HepG2 (cell line): ENCODE data around the gene TMEFF2. TPM values are rescaled to one million over a fixed set of nuclear protein-coding genes. Genes with fewer than 3 reads are reported as not detected.

Experiments
- ATAC-seq: fragments of 200-7000 bp; cut with Tn5 transposase; 3 replicates; pipeline ENCODE4 v1.9.1; 2020; ENCODE audit warnings: mild to moderate bottlenecking, moderate library complexity
- BruUV-seq: library from RNA; stranded (reverse); fragments of 400-500 nt; replicated peaks from 2 replicates; lab custom pipeline; 2021; lab: Mats Ljungman, UMichigan
- CTCF ChIA-PET: fragments of 300-600 bp; formaldehyde crosslinking; extraction: SDS; loops from one replicate; lab custom pipeline; 2021; ENCODE audit warnings: low total read pairs, inconsistent platforms, low intra/inter-chr PET ratio; lab: Yijun Ruan, JAX
- POLR2A ChIA-PET: fragments of 350-600 bp; sonication (Branson Sonifier 250); formaldehyde crosslinking; loops from one replicate; lab custom pipeline; 2020; ENCODE audit warnings: antibody characterized with exemption, inconsistent platforms; lab: Yijun Ruan, JAX
- DNase-seq: peaks from one replicate; pipeline ENCODE4 v3.0.0-alpha.2; 2015; ENCODE audit warnings: low spot score
- FAIRE-seq: peaks from 3 replicates; lab custom pipeline; 2011; peaks lifted over from hg19 to GRCh38; lab: Jason Lieb, UNC
- H2AFZ ChIP-seq: one replicate; pipeline ENCODE4 v1.6.1; 2011; ENCODE audit warnings: low read length, inconsistent platforms
- H3K27ac ChIP-seq: fragments of 300-600 bp; 3 replicates; pipeline ENCODE4 v1.8.0; 2011; ENCODE audit warnings: mixed run types, mild to moderate bottlenecking, mixed read lengths, low read length, inconsistent platforms; ENCODE audit not compliant: insufficient read depth; ENCODE audit errors: extremely low read length
- H3K27me3 ChIP-seq, 2 experiments: fragments of 200-600 bp in 1 of 2; 2 replicates in 1 of 2; 3 replicates in 1 of 2; pipeline versions ENCODE4 v1.6.0 to v1.8.0; 2011; ENCODE audit warnings: low read length in 2 of 2, mild to moderate bottlenecking in 2 of 2, moderate library complexity in 2 of 2, inconsistent platforms in 1 of 2; ENCODE audit not compliant: insufficient read depth in 2 of 2, control insufficient read depth in 1 of 2
- H3K36me3 ChIP-seq, 2 experiments: fragments of 200-600 bp in 1 of 2; replicated peaks in 1 of 2; 2 replicates in 1 of 2; 3 replicates in 1 of 2; pipeline versions ENCODE4 v1.5.1 to v1.8.0; 2011; ENCODE audit warnings: low read length in 2 of 2, inconsistent platforms in 1 of 2; ENCODE audit not compliant: insufficient read depth in 2 of 2, control insufficient read depth in 1 of 2
- H3K4me1 ChIP-seq: 2 replicates; pipeline ENCODE4 v1.5.1; 2012; ENCODE audit warnings: low read length, inconsistent platforms; ENCODE audit not compliant: insufficient read depth
- H3K4me2 ChIP-seq: 2 replicates; pipeline ENCODE4 v1.6.0; 2011; ENCODE audit warnings: low read depth, low read length, inconsistent platforms
- H3K4me3 ChIP-seq, 3 experiments: fragments of 200-600 bp in 1 of 3; sonication (generic), shearing (Covaris generic) in 1 of 3; replicated peaks in 1 of 3; 2 replicates each; pipeline ENCODE4 v1.5.1; 2011 to 2016; ENCODE audit warnings: low read length in 3 of 3, inconsistent platforms in 2 of 3, low read depth in 2 of 3, mild to moderate bottlenecking in 2 of 3, control low read depth in 1 of 3, mixed read lengths in 1 of 3; ENCODE audit not compliant: insufficient read depth in 1 of 3
- H3K79me2 ChIP-seq: one replicate; pipeline ENCODE4 v1.6.1; 2011; ENCODE audit warnings: low read length, inconsistent platforms; ENCODE audit not compliant: insufficient read depth
- H3K9ac ChIP-seq: 2 replicates; pipeline ENCODE4 v1.6.0; 2011; ENCODE audit warnings: mild to moderate bottlenecking, low read depth, low read length, inconsistent platforms; ENCODE audit not compliant: insufficient read depth
- H3K9me3 ChIP-seq: 2 replicates; pipeline ENCODE4 v1.5.1; 2012; ENCODE audit warnings: mild to moderate bottlenecking, low read length
- H4K20me1 ChIP-seq: 2 replicates; pipeline ENCODE4 v1.6.0; 2011; ENCODE audit warnings: inconsistent platforms, mild to moderate bottlenecking, low read length, moderate library complexity; ENCODE audit not compliant: insufficient read depth
- ATF5 ChIP-seq: sonication (generic); formaldehyde crosslinking; IDR thresholded peaks from 2 replicates; pipeline ENCODE4 v1.4.0; 2020; ENCODE audit warnings: mild to moderate bottlenecking, low read depth, missing genetic modification reagents
- ATF7 ChIP-seq, 2 experiments: fragments of 450-650 bp in 1 of 2; sonication (generic) in 1 of 2; formaldehyde crosslinking in 1 of 2; IDR thresholded peaks; 2 replicates each; pipeline versions ENCODE4 v1.4.0 to v1.6.1; 2016 to 2020; ENCODE audit warnings: antibody characterized with exemption in 1 of 2, mild to moderate bottlenecking in 1 of 2, missing genetic modification reagents in 1 of 2
- CERS6 ChIP-seq: sonication (generic); formaldehyde crosslinking; IDR thresholded peaks from 2 replicates; pipeline ENCODE4 v1.5.0; 2020; ENCODE audit warnings: missing genetic modification reagents
- CREB1 ChIP-seq, 2 experiments: fragments of 450-650 bp in 1 of 2; IDR thresholded peaks; 2 replicates each; pipeline ENCODE4 v1.6.1; 2016 to 2017; ENCODE audit warnings: control low read depth in 1 of 2, mild to moderate bottlenecking in 1 of 2, missing compliant biosample characterization in 1 of 2, missing genetic modification characterization in 1 of 2
- FOXK1 ChIP-seq: sonication (generic); formaldehyde crosslinking; IDR thresholded peaks from 2 replicates; pipeline ENCODE4 v1.4.0; 2020; ENCODE audit warnings: low read depth, missing genetic modification reagents, borderline replicate concordance
- HOXA3 ChIP-seq: sonication (generic); formaldehyde crosslinking; IDR thresholded peaks from 2 replicates; pipeline ENCODE4 v1.5.0; 2020; ENCODE audit warnings: missing genetic modification reagents
- MBD4 ChIP-seq: IDR thresholded peaks from 2 replicates; pipeline ENCODE4 v1.6.1; 2012; ENCODE audit warnings: low read length, inconsistent platforms, borderline replicate concordance
- MXI1 ChIP-seq: IDR thresholded peaks from 3 replicates; pipeline ENCODE4 v1.6.1; 2012; ENCODE audit warnings: low read depth, low read length, inconsistent platforms, borderline replicate concordance
- PRDM4 ChIP-seq: sonication (generic); formaldehyde crosslinking; IDR thresholded peaks from 2 replicates; pipeline ENCODE4 v1.9.0; 2021; ENCODE audit warnings: missing genetic modification reagents, borderline replicate concordance
- SIX4 ChIP-seq: sonication (generic); formaldehyde crosslinking; IDR thresholded peaks from 2 replicates; pipeline ENCODE4 v1.4.0; 2020; ENCODE audit warnings: missing genetic modification reagents
- ZC3H4 ChIP-seq: sonication (generic); formaldehyde crosslinking; IDR thresholded peaks from 2 replicates; pipeline ENCODE4 v1.4.0; 2020; ENCODE audit warnings: missing genetic modification reagents, borderline replicate concordance
- ZFP1 ChIP-seq: IDR thresholded peaks from 2 replicates; pipeline ENCODE4 v1.6.1; 2016
- ZFP82 ChIP-seq: sonication (generic); formaldehyde crosslinking; IDR thresholded peaks from 2 replicates; pipeline ENCODE4 v1.5.1; 2020; ENCODE audit warnings: mild to moderate bottlenecking, missing genetic modification reagents, borderline replicate concordance
- ZNF441 ChIP-seq: sonication (generic); formaldehyde crosslinking; IDR thresholded peaks from 2 replicates; pipeline ENCODE4 v1.7.0; 2021; ENCODE audit warnings: missing genetic modification reagents, borderline replicate concordance
- ZNF766 ChIP-seq: sonication (generic); formaldehyde crosslinking; IDR thresholded peaks from 2 replicates; pipeline ENCODE4 v1.5.0; 2020; ENCODE audit warnings: missing genetic modification reagents, borderline replicate concordance
- ZNF768 ChIP-seq: sonication (generic); formaldehyde crosslinking; IDR thresholded peaks from 2 replicates; pipeline ENCODE4 v1.4.0; 2020; ENCODE audit warnings: missing genetic modification reagents
- WGBS: methylation state at CpG from one replicate; pipeline ENCODE4 v1.1.6; 2017; ENCODE audit warnings: low lambda C conversion rate; 5-methylcytosine and 5-hydroxymethylcytosine counted together
- in situ Hi-C: cut with HindIII; loops from 2 replicates; pipeline ENCODE4 v1.10.0; 2017; ENCODE audit warnings: low pct_unique_long_range_greater_than_20kb; ENCODE audit not compliant: extremely low pct_ligation_motif_present
- intact Hi-C: fragments of 100-400 bp; cut with micrococcal nuclease; formaldehyde crosslinking; loops from one replicate; pipeline ENCODE4 v1.10.0; 2022; ENCODE audit not compliant: unreplicated experiment
- polyA plus RNA-seq, 8 experiments: library from polyadenylated mRNA; depleted of rRNA in 3 of 8; stranded (reverse) in 7 of 8; unstranded in 1 of 8; fragments of >200 nt; fragmentation: Illumina TruSeq in 4 of 8; extraction: Trizol in 4 of 8; gene quantifications; 2 replicates each; pipeline versions ENCODE4 v1.2.1 to v1.2.3, GENCODE V29; 2011 to 2016; ENCODE audit warnings: low read depth in 4 of 8, missing spikeins in 1 of 8, mixed read lengths in 1 of 8; ENCODE audit not compliant: insufficient read depth in 1 of 8
- total RNA-seq, 5 experiments: library from RNA; depleted of rRNA; stranded (reverse); fragments of >200 nt; fragmentation: Illumina TruSeq; extraction: Trizol; gene quantifications; 2 replicates each; pipeline ENCODE4 v1.2.3, GENCODE V29; 2016; ENCODE audit warnings: low read depth in 1 of 5
- TF ChIP-seq, protein P1 (sequence below): sonication (generic); formaldehyde crosslinking; IDR thresholded peaks from 2 replicates; pipeline ENCODE4 v1.4.0; 2020; ENCODE audit warnings: missing genetic modification reagents

TMEFF2 gene
- total and polyA plus RNA-seq, 2 of the 13 experiments (the other 11 are each of a cell fraction or from before 2014, with no cell fraction given) = not detected

- TF ChIP-seq, protein P1, sequence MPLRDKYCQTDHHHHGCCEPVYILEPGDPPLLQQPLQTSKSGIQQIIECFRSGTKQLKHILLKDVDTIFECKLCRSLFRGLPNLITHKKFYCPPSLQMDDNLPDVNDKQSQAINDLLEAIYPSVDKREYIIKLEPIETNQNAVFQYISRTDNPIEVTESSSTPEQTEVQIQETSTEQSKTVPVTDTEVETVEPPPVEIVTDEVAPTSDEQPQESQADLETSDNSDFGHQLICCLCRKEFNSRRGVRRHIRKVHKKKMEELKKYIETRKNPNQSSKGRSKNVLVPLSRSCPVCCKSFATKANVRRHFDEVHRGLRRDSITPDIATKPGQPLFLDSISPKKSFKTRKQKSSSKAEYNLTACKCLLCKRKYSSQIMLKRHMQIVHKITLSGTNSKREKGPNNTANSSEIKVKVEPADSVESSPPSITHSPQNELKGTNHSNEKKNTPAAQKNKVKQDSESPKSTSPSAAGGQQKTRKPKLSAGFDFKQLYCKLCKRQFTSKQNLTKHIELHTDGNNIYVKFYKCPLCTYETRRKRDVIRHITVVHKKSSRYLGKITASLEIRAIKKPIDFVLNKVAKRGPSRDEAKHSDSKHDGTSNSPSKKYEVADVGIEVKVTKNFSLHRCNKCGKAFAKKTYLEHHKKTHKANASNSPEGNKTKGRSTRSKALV (CRISPR knock-in tag) = no peak
- TF ChIP-seq ZNF768 (CRISPR knock-in tag) = no peak
- TF ChIP-seq CERS6 = no peak
- TF ChIP-seq HOXA3 (CRISPR knock-in tag) = no peak
Observed at GRCh38 chr2:192228685-192229084, 34.0 kb upstream of the TMEFF2 start (continued).

DNA sequence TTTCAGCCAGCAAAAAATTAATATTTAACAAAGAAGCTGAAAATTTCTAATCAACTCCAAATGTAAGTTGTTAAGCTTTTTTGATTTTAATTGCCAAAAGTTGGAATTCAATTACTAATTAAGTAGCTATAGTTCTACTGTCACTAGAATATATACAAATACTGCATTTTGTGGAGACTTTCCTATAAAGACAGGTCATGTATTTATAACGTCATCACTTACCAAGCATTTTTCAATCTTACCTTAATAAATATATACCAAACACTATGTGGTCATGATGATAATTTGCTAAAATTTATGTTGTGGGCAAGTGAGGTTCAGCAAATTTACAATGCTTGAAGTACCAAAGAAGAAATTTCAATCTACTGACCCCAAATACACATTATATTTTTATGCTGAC, 24.2 kb upstream of the TMEFF2 start:
- H3K4me1 ChIP-seq = no peaks in the 10 kb centered on the region
- DNase-seq (no peak), ATAC-seq (no peak), FAIRE-seq (no peak)
- 11% methylated on average over 1 of the region's 1 CpG for WGBS
- H3K9ac ChIP-seq = no peak overlapping the region
- no peaks in the 10 kb centered on the region for H3K79me2 ChIP-seq
- H3K4me3 ChIP-seq = no peak overlapping the region
- no TSS peak for BruUV-seq
- H4K20me1 ChIP-seq = no peaks in the 10 kb centered on the region
- H3K9me3 ChIP-seq = no peaks in the 10 kb centered on the region
- intact Hi-C loops (no loop called here), in situ Hi-C loops (no loop called here)
- CTCF ChIA-PET = no interaction called here
- no peak for TF ChIP-seq PRDM4 (CRISPR knock-in tag)
- TF ChIP-seq ZFP82 (CRISPR knock-in tag) = no peak
- TF ChIP-seq ATF7 (IDR thresholded peaks at IDR 0.05) = peak; percentile 56
- TF ChIP-seq ATF7 (CRISPR knock-in tag; IDR thresholded peaks at IDR 0.05) = no peak
- no peak for TF ChIP-seq ATF5 (CRISPR knock-in tag)
- no peak for TF ChIP-seq ZFP1 (CRISPR knock-in tag)
- TF ChIP-seq SIX4 (CRISPR knock-in tag) = no peak
- TF ChIP-seq ZC3H4 = no peak
- peak; percentile 57 for TF ChIP-seq CREB1 (IDR thresholded peaks at IDR 0.05)
- no peak for TF ChIP-seq CREB1 (CRISPR knock-in tag; IDR thresholded peaks at IDR 0.05)
- TF ChIP-seq ZNF441 (CRISPR knock-in tag) = no peak
- no peak for TF ChIP-seq MXI1
- no peak for TF ChIP-seq FOXK1 (CRISPR knock-in tag)
- no peak for TF ChIP-seq MBD4
- TF ChIP-seq ZNF766 (CRISPR knock-in tag) = no peak
- H3K27ac ChIP-seq = no peak overlapping the region
- POLR2A ChIA-PET = no interaction called here
- no peak overlapping the region for H2AFZ ChIP-seq
- H3K36me3 ChIP-seq = no peaks in the 10 kb centered on the region
- no peak overlapping the region for H3K4me2 ChIP-seq
- H3K27me3 ChIP-seq = no peaks in the 10 kb centered on the region
